ENCODE measurements around the gene CBX7. TPM values are rescaled to one million over a fixed set of nuclear protein-coding genes. Genes with fewer than 3 reads are reported as not detected.

Gene CBX7
- total and polyA plus RNA-seq, 2 of the 8 experiments (the other 6 are each of a cell fraction or from before 2014, with no cell fraction given) = 6.9 to 8.7 TPM

- no peak for TF ChIP-seq CHD7 (IDR thresholded peaks at IDR 0.05; ENCODE audit: insufficient replicate concordance, low read length)
- no peak for TF ChIP-seq SIX5 (IDR thresholded peaks at IDR 0.05; ENCODE audit: low read depth, low read length)
- no peak for TF ChIP-seq RXRA (IDR thresholded peaks at IDR 0.05; ENCODE audit: insufficient read depth, low read depth, low read length)
- TF ChIP-seq GTF2F1 (IDR thresholded peaks at IDR 0.05; ENCODE audit: borderline replicate concordance, low read depth, low read length) = no peak
- TF ChIP-seq CBX8 (IDR thresholded peaks at IDR 0.05; ENCODE audit: borderline replicate concordance, low read depth, low read length) = no peak
- TF ChIP-seq KDM1A (IDR thresholded peaks at IDR 0.05; ENCODE audit: borderline replicate concordance, low read length) = no peak
- no peak for TF ChIP-seq RBBP5 (IDR thresholded peaks at IDR 0.05; ENCODE audit: borderline replicate concordance, low read depth, low read length)
- no peak for TF ChIP-seq HDAC2 (IDR thresholded peaks at IDR 0.05; ENCODE audit: borderline replicate concordance in 1 of 2, low read depth in 2 of 2, low read length in 2 of 2)
- no peak for TF ChIP-seq TAF1 (IDR thresholded peaks at IDR 0.05; ENCODE audit: low read depth, low read length)
- TF ChIP-seq SP1 (IDR thresholded peaks at IDR 0.05; ENCODE audit: low read depth, low read length) = no peak
- no peak for TF ChIP-seq HDAC6 (IDR thresholded peaks at IDR 0.05; ENCODE audit: low read depth, low read length)
Observed at GRCh38 chr22:39166547-39166946, 14.1 kb upstream of the CBX7 start (continued).
